ENCODE results near the gene TACC3.

TACC3 gene

GRCh38 chr4:1793940-1794808, 72.9 kb downstream of the TACC3 start:
- no peak for DNase-seq (ENCODE audit: low spot score)

Data from COLO829 (cell line).